Bronchial epithelial cell (primary cell): ENCODE measurements around the gene TCFL5. TPM values are rescaled to one million over a fixed set of nuclear protein-coding genes. Genes with fewer than 3 reads are reported as not detected.

Source experiments
- DNase-seq: peaks from one replicate; pipeline ENCODE4 v3.0.0-alpha.2; 2010; ENCODE audit warnings: low read depth
- FAIRE-seq: peaks from 2 replicates; lab custom pipeline; 2011; peaks lifted over from hg19 to GRCh38; lab: Jason Lieb, UNC
- H3K27me3 ChIP-seq: 2 replicates; pipeline ENCODE4 v1.5.1; 2011; ENCODE audit warnings: low read length; ENCODE audit not compliant: control insufficient read depth, insufficient read depth
- H3K36me3 ChIP-seq: 2 replicates; pipeline ENCODE4 v1.5.1; 2011; ENCODE audit warnings: low read length; ENCODE audit not compliant: control insufficient read depth, insufficient read depth
- H3K4me3 ChIP-seq: 2 replicates; pipeline ENCODE4 v1.5.1; 2011; ENCODE audit warnings: mild to moderate bottlenecking, low read depth, low read length, control low read depth
- CTCF ChIP-seq: IDR thresholded peaks from 2 replicates; pipeline ENCODE4 v1.5.1; 2011; ENCODE audit warnings: mild to moderate bottlenecking, moderate library complexity, low read length, control low read depth, inconsistent platforms; ENCODE audit not compliant: insufficient read depth, severe bottlenecking
- total RNA-seq: library from RNA; depleted of rRNA; stranded (reverse); fragments of >200 nt; gene quantifications from 2 replicates; pipeline ENCODE4 v1.2.1, GENCODE V29; 2014

TCFL5 gene
- total RNA-seq, 1 donor from 2014 or later = 14.5 TPM

DNA sequence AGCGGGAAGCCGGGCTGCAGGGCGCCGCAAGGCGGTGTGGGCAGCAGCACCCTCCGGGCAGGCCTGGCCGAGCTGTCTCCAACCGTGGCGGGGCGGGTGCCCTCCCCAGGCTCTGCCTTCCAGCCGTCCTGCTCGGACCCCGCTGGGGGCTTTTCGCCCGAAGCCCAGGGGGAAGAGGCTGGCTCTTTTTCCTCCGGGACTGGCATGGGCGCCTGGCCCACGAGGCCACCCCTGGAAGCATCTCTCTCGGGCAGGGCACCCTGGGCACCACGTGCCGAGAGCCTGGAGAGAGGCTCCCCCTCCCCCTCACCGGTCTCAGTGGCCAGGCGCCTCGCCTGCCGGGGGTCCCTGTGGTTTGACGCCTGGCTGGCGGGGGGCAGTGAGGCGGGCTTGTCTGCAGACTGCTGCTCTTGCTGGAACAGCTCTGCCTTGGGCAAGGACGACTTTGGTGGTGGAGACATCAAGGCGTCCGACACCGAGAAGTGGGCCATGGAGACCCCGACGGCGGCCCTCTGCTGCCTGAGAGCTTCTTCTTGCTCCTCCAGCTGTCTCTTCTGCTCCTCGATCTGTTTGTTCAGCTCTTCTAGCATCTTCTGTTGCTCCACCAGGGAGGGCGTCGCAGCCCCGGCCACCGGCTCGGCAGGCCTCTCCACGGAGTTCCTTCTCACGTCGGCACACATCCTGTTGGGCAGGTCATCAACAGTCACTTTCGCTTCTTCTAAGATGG lies 19.5 kb upstream of the TCFL5 start:
- no peak overlapping the region for H3K4me3 ChIP-seq
- FAIRE-seq (no peak), DNase-seq (no peak)
- H3K36me3 ChIP-seq = peaks cover 2% of the 10 kb centered on the region
- TF ChIP-seq CTCF = no peak
- H3K27me3 ChIP-seq = no peaks in the 10 kb centered on the region

DNA sequence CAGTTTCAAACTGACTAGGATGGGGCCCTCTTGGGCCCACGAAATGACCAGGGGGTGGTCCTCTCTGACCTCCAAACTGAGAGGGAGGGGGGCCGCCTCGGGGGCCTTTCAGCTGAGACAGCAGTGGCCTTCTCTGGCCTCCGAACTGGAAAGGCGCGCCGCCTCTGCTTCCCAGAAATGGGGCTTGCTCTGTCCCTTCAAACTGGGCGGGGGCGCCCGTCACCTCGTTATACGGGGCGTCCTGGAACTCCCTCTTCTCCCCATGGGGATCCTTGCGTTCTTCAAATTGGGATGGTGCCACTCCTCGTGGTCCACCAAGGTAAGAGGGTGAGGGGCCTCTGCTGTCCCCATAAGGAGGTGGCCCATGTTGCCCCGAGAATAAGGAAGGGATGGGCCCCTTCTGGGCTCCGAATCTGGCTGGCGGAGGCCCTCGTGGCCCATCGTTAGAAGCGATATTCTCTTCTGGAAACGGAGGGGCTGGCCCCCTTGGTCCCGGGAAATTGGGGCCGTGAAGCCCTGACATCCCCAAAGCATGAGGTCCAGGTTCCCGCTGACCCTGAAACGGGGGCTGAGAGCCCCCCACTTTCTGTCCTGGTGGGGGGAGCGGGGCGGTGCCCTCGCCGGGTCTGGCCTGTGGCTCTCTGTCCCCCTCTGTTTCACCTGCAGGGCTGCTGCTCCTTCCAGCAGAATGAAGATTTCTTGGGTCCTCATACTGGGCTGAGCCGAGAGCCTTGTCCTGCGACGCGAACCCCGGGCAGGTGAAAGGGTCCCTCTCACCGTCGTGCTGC lies 18.7 kb upstream of the TCFL5 start:
- peaks cover 2% of the 10 kb centered on the region for H3K36me3 ChIP-seq
- no peak for TF ChIP-seq CTCF
- no peak overlapping the region for H3K4me3 ChIP-seq
- H3K27me3 ChIP-seq = no peaks in the 10 kb centered on the region
- FAIRE-seq (no peak), DNase-seq (no peak)

- no peak for DNase-seq
- Histone ChIP-seq H3K27me3 (no peaks in the 10 kb centered on the region), H3K36me3 (peaks cover 2% of the 10 kb centered on the region), H3K4me3 (no peak overlapping the region)
- FAIRE-seq = no peak
- TF ChIP-seq CTCF = no peak
Measured at GRCh38 chr20:62879275-62880146, 17.9 kb upstream of the TCFL5 start.

- DNase-seq (no peak), FAIRE-seq (no peak)
- no peak overlapping the region for H3K4me3 ChIP-seq
- no peaks in the 10 kb centered on the region for H3K27me3 ChIP-seq
- TF ChIP-seq CTCF = no peak
- H3K36me3 ChIP-seq = peaks cover 2% of the 10 kb centered on the region
Measured at GRCh38 chr20:62878244-62879038, 16.8 kb upstream of the TCFL5 start.
